ENCODE data around the gene RAPGEF5.

RAPGEF5 gene

GRCh38 chr7:22204312-22204711 is 152.6 kb downstream of the RAPGEF5 start:
- Histone ChIP-seq H2AFZ (ENCODE audit: low read depth, low read length) (no peak overlapping the region), H3K36me3 (ENCODE audit: insufficient read depth, low read length) (no peaks in the 10 kb centered on the region), H3K4me3 (ENCODE audit: low read length) (no peak overlapping the region), H3K9me3 (ENCODE audit: low read length) (no peaks in the 10 kb centered on the region), H3K4me1 (ENCODE audit: insufficient read depth, low read length) (peaks cover 5% of the 10 kb centered on the region), H3K27me3 (ENCODE audit: insufficient read depth, low read length) (no peaks in the 10 kb centered on the region)

- no peaks in the 10 kb centered on the region for H3K36me3 ChIP-seq (ENCODE audit: insufficient read depth, low read length)
- H3K4me3 ChIP-seq (ENCODE audit: low read length): no peak overlapping the region
- H3K27me3 ChIP-seq (ENCODE audit: insufficient read depth, low read length): no peaks in the 10 kb centered on the region
- no peak overlapping the region for H2AFZ ChIP-seq (ENCODE audit: low read depth, low read length)
- H3K9me3 ChIP-seq (ENCODE audit: low read length): no peaks in the 10 kb centered on the region
- H3K4me1 ChIP-seq (ENCODE audit: insufficient read depth, low read length): peaks cover 6% of the 10 kb centered on the region
Observed at GRCh38 chr7:22202141-22202540, 154.8 kb downstream of the RAPGEF5 start.

GRCh38 chr7:22201186-22201880 is 155.6 kb downstream of the RAPGEF5 start:
- H3K27me3 ChIP-seq (ENCODE audit: insufficient read depth, low read length): no peaks in the 10 kb centered on the region
- no peak overlapping the region for H2AFZ ChIP-seq (ENCODE audit: low read depth, low read length)
- H3K9me3 ChIP-seq (ENCODE audit: low read length): no peaks in the 10 kb centered on the region
- H3K36me3 ChIP-seq (ENCODE audit: insufficient read depth, low read length): no peaks in the 10 kb centered on the region
- peaks cover 14% of the 10 kb centered on the region for H3K4me1 ChIP-seq (ENCODE audit: insufficient read depth, low read length)
- no peak overlapping the region for H3K4me3 ChIP-seq (ENCODE audit: low read length)

DNA sequence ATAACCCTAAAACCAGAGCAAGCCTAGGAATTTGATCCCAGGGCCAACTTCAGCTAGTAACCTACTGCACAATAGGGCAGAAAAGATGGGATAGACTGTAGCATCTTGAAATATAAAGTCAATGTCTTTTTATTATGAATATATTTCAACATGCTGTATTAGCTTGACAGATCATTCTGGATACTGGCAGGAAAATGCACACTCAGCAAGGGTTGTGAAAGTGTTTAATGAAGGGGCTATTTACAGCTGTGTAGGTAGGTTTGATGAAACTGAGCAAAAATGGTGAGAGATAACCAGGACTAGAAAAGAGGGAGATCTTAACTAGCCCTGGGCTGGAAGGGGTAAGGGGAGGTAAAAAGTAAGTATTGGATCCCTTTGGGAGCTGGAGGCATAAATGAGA is 156.2 kb downstream of the RAPGEF5 start:
- Histone ChIP-seq H3K27me3 (ENCODE audit: insufficient read depth, low read length) (no peaks in the 10 kb centered on the region), H3K4me3 (ENCODE audit: low read length) (no peak overlapping the region), H2AFZ (ENCODE audit: low read depth, low read length) (no peak overlapping the region), H3K9me3 (ENCODE audit: low read length) (no peaks in the 10 kb centered on the region), H3K36me3 (ENCODE audit: insufficient read depth, low read length) (no peaks in the 10 kb centered on the region), H3K4me1 (ENCODE audit: insufficient read depth, low read length) (peaks cover 16% of the 10 kb centered on the region)

DNA sequence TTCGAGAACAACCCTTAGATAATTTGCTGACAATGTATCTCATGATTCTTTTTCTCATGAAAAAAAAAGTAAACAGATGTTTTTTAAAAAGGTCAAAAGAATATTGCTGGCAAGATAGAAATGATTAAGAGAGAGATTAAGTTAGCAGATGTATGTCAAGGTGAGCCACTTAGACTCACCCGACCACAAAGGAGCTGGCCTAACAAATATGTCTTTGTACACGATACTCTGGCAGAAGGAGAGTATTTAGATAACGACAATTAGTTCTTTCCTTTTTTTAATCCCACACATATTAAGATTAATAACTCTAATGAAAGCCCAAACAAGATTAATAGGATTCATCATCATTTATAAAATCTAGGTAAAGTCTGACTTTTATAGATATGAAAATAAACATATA is 156.7 kb downstream of the RAPGEF5 start:
- no peaks in the 10 kb centered on the region for H3K27me3 ChIP-seq (ENCODE audit: insufficient read depth, low read length)
- H3K4me1 ChIP-seq (ENCODE audit: insufficient read depth, low read length): peaks cover 22% of the 10 kb centered on the region
- H2AFZ ChIP-seq (ENCODE audit: low read depth, low read length): no peak overlapping the region
- H3K9me3 ChIP-seq (ENCODE audit: low read length): no peaks in the 10 kb centered on the region
- H3K4me3 ChIP-seq (ENCODE audit: low read length): no peak overlapping the region
- H3K36me3 ChIP-seq (ENCODE audit: insufficient read depth, low read length): no peaks in the 10 kb centered on the region

DNA sequence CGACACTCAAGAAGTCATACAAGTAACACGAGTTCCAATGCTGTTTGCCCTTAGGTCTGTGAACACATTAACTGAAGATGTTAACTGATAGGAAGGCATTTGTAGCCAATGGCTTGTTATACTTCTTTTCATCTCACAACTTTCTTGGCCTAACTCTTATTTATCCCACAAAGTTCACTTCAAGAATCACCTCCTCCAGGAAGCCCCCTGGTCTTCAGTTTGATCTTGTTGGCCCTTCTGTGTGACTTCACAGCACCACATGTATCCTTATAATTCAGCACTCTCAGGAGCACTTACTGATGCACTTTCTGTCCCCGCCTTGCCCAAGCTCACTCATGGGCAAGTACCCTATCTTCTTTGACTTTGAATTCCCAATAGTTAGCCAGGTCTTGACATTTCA is 159.6 kb downstream of the RAPGEF5 start:
- no peak overlapping the region for H2AFZ ChIP-seq (ENCODE audit: low read depth, low read length)
- H3K9me3 ChIP-seq (ENCODE audit: low read length): no peaks in the 10 kb centered on the region
- peaks cover 49% of the 10 kb centered on the region for H3K4me1 ChIP-seq (ENCODE audit: insufficient read depth, low read length)
- H3K4me3 ChIP-seq (ENCODE audit: low read length): no peak overlapping the region
- H3K27me3 ChIP-seq (ENCODE audit: insufficient read depth, low read length): no peaks in the 10 kb centered on the region
- H3K36me3 ChIP-seq (ENCODE audit: insufficient read depth, low read length): no peaks in the 10 kb centered on the region

GRCh38 chr7:22196429-22196828 is 160.5 kb downstream of the RAPGEF5 start:
- H3K4me3 ChIP-seq (ENCODE audit: low read length): no peak overlapping the region
- peaks cover 53% of the 10 kb centered on the region for H3K4me1 ChIP-seq (ENCODE audit: insufficient read depth, low read length)
- no peaks in the 10 kb centered on the region for H3K36me3 ChIP-seq (ENCODE audit: insufficient read depth, low read length)
- H2AFZ ChIP-seq (ENCODE audit: low read depth, low read length): no peak overlapping the region
- H3K9me3 ChIP-seq (ENCODE audit: low read length): no peaks in the 10 kb centered on the region
- H3K27me3 ChIP-seq (ENCODE audit: insufficient read depth, low read length): no peaks in the 10 kb centered on the region

DNA sequence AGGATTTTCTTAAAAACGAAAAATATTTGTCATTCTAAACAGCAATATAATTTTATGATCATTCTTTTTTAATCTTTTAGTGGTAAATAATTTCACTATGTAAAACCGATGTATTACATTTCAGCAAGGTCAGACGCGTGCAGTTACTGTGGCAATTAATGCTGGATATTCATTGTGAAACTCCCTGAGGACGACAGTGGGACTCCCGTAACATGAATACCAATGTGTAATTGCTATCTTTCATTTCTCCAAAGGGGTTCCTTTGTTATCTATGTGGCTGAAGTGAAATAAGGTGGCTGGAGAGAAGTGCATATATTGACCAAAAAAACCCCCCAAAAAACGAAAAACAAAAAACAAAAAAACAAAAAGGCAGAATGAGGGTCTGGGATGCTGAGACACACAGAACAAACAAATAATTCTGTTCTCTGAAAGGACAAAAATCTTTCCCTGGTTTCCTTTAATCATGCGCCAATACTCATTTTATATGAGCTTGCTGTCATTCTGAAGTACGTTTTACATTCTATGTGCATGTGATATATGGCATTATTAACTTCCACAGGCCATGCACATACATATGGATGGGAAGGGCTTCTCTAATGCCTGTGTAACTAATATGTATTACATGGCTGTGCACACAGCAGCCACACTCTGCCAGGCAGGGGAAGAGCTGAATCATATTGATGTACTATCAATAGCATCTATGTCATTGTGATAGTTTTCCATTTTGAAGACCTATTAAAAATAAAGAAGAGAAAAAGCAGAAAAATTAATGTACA is 161.4 kb downstream of the RAPGEF5 start:
- Histone ChIP-seq H3K9me3 (ENCODE audit: low read length) (no peaks in the 10 kb centered on the region), H3K36me3 (ENCODE audit: insufficient read depth, low read length) (no peaks in the 10 kb centered on the region), H3K4me1 (ENCODE audit: insufficient read depth, low read length) (peaks cover 48% of the 10 kb centered on the region), H3K4me3 (ENCODE audit: low read length) (no peak overlapping the region), H2AFZ (ENCODE audit: low read depth, low read length) (no peak overlapping the region), H3K27me3 (ENCODE audit: insufficient read depth, low read length) (no peaks in the 10 kb centered on the region)

GRCh38 chr7:22194658-22195273 is 162.2 kb downstream of the RAPGEF5 start:
- H3K27me3 ChIP-seq (ENCODE audit: insufficient read depth, low read length): no peaks in the 10 kb centered on the region
- peaks cover 48% of the 10 kb centered on the region for H3K4me1 ChIP-seq (ENCODE audit: insufficient read depth, low read length)
- no peaks in the 10 kb centered on the region for H3K36me3 ChIP-seq (ENCODE audit: insufficient read depth, low read length)
- H3K9me3 ChIP-seq (ENCODE audit: low read length): no peaks in the 10 kb centered on the region
- H2AFZ ChIP-seq (ENCODE audit: low read depth, low read length): peak overlapping the region; percentile 29
- H3K4me3 ChIP-seq (ENCODE audit: low read length): peak overlapping the region; percentile 35

DNA sequence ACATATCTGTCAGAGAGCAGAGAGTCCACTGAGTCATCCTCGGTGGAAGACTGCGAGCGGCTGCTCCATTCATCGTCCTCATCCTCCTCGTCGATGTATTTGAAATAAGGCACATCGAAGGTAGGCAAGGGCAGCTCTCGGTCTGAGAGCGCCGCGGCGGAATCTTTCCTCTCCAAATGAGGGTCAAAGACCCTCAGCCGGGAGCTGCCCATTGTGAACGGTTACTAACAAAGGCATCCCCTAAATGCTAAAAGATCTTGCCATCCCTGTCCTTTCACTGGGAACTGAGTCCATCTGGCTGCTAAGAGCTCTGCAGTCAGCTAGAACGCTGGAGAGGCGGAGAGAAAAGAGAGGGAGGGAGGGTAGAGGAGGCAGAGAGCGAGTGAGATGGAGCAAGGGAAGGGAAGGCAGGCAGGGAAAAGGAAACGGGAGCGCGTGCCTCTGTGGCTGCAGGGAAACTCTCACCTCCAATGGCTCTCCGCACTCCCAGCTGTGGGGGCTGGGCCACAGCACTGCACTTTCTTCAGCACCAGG is 163.4 kb downstream of the RAPGEF5 start:
- Histone ChIP-seq H3K9me3 (ENCODE audit: low read length) (no peaks in the 10 kb centered on the region), H2AFZ (ENCODE audit: low read depth, low read length) (peak overlapping the region; percentile 29), H3K4me3 (ENCODE audit: low read length) (peak overlapping the region; percentile 35), H3K36me3 (ENCODE audit: insufficient read depth, low read length) (no peaks in the 10 kb centered on the region), H3K4me1 (ENCODE audit: insufficient read depth, low read length) (peaks cover 52% of the 10 kb centered on the region), H3K27me3 (ENCODE audit: insufficient read depth, low read length) (no peaks in the 10 kb centered on the region)

DNA sequence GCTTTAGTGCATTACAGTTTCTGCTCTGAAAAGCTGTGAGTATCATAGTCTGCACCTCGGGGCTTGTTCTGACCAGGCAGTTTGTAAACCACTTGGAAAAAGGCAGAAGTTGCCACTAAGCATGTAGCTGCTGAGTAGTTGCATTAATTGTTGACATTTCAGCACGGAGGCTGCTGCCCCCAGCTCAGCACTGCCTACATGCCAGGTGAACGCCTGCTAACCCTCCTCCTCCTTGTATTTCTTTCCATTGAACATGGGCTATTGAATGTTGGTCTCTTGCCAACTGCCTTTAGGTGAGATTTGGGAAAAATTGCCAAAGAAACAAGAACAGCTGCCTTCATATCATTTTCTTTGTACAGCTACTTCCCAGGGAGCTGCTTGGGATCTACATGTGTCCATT is 164.2 kb downstream of the RAPGEF5 start:
- Histone ChIP-seq H2AFZ (ENCODE audit: low read depth, low read length) (no peak overlapping the region), H3K4me3 (ENCODE audit: low read length) (peak overlapping the region; percentile 35), H3K27me3 (ENCODE audit: insufficient read depth, low read length) (no peaks in the 10 kb centered on the region), H3K36me3 (ENCODE audit: insufficient read depth, low read length) (no peaks in the 10 kb centered on the region), H3K9me3 (ENCODE audit: low read length) (no peaks in the 10 kb centered on the region), H3K4me1 (ENCODE audit: insufficient read depth, low read length) (peaks cover 52% of the 10 kb centered on the region)

DNA sequence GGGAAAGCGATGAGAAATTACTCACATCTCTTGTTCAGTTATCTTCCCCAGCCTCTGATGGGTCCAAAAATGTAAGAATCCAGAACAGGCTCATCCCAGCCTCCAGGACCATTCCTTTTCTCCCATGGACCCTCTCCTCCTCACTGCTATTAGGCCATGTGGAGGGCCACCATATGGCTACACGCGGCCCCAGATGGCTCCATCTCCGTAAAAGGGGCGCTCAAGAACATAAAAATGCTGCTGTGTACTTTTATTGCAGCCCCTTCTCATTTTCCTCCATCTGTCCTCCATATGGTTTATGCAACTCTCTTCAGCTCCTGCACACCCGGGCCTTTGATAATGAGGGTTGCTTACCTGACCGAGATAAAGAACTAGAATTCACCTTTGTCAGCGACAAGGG is 166.2 kb downstream of the RAPGEF5 start:
- no peak overlapping the region for H3K4me3 ChIP-seq (ENCODE audit: low read length)
- H3K4me1 ChIP-seq (ENCODE audit: insufficient read depth, low read length): peaks cover 40% of the 10 kb centered on the region
- no peaks in the 10 kb centered on the region for H3K9me3 ChIP-seq (ENCODE audit: low read length)
- no peaks in the 10 kb centered on the region for H3K36me3 ChIP-seq (ENCODE audit: insufficient read depth, low read length)
- no peaks in the 10 kb centered on the region for H3K27me3 ChIP-seq (ENCODE audit: insufficient read depth, low read length)
- no peak overlapping the region for H2AFZ ChIP-seq (ENCODE audit: low read depth, low read length)

GRCh38 chr7:22189741-22190140 is 167.2 kb downstream of the RAPGEF5 start:
- Histone ChIP-seq H3K27me3 (ENCODE audit: insufficient read depth, low read length) (no peaks in the 10 kb centered on the region), H3K9me3 (ENCODE audit: low read length) (no peaks in the 10 kb centered on the region), H3K4me3 (ENCODE audit: low read length) (no peak overlapping the region), H3K36me3 (ENCODE audit: insufficient read depth, low read length) (no peaks in the 10 kb centered on the region), H3K4me1 (ENCODE audit: insufficient read depth, low read length) (peaks cover 30% of the 10 kb centered on the region), H2AFZ (ENCODE audit: low read depth, low read length) (no peak overlapping the region)
